A549 (cell line): ENCODE results near the gene TMEM259. TPM values are rescaled to one million over a fixed set of nuclear protein-coding genes. Genes with fewer than 3 reads are reported as not detected.

ENCODE experiments used
- ATAC-seq, 2 experiments: fragments of 200-7000 bp in 1 of 2; fragments of >200 bp in 1 of 2; cut with Nextera tagmentation in 1 of 2; cut with Tn5 transposase in 1 of 2; 3 replicates each; pipeline versions ENCODE4 v1.8.0 to v1.9.1; 2018 to 2020; ENCODE audit warnings: mild to moderate bottlenecking in 1 of 2, moderate library complexity in 1 of 2
- CTCF ChIA-PET: fragments of 300-600 bp; sonication (Branson Sonifier 250); formaldehyde crosslinking; extraction: SDS; loops from one replicate; lab custom pipeline; 2021; ENCODE audit warnings: antibody characterized with exemption, inconsistent platforms; lab: Yijun Ruan, JAX
- POLR2A ChIA-PET: fragments of 350-600 bp; formaldehyde crosslinking; extraction: SDS; loops from one replicate; lab custom pipeline; 2021; ENCODE audit warnings: antibody characterized with exemption, inconsistent platforms; lab: Yijun Ruan, JAX
- DNase-seq, 2 experiments: peaks; one replicate each; pipeline versions ENCODE4 v3.0.0 to v3.0.0-alpha.2; 2011 to 2016; ENCODE audit warnings: low read depth in 1 of 2, low spot score in 1 of 2
- FAIRE-seq: peaks from 2 replicates; lab custom pipeline; 2011; peaks lifted over from hg19 to GRCh38; lab: Jason Lieb, UNC
- H3K27ac ChIP-seq, 2 experiments: fragments of >200 bp; sonication (Bioruptor Twin); formaldehyde crosslinking; 3 replicates each; pipeline ENCODE4 v1.5.1; 2016 to 2017
- H3K4me1 ChIP-seq: fragments of >200 bp; sonication (Bioruptor Twin); formaldehyde crosslinking; 3 replicates; pipeline ENCODE4 v1.6.1; 2016
- H3K4me2 ChIP-seq: fragments of >200 bp; sonication (Bioruptor Twin); formaldehyde crosslinking; 3 replicates; pipeline ENCODE4 v1.6.1; 2016
- H3K4me3 ChIP-seq: fragments of >200 bp; sonication (Bioruptor Twin); formaldehyde crosslinking; 3 replicates; pipeline ENCODE4 v1.5.1; 2016
- H3K9me3 ChIP-seq: fragments of >200 bp; sonication (Bioruptor Twin); formaldehyde crosslinking; 3 replicates; pipeline ENCODE4 v1.6.1; 2016
- BCL3 ChIP-seq: fragments of >200 bp; sonication (Bioruptor Twin); formaldehyde crosslinking; IDR thresholded peaks from 3 replicates; pipeline ENCODE4 v1.6.1; 2016
- BHLHE40 ChIP-seq: IDR thresholded peaks from 2 replicates; pipeline ENCODE4 v1.6.1; 2012; ENCODE audit warnings: low read depth, low read length, inconsistent platforms
- CBX8 ChIP-seq: fragments of 200-600 bp; sonication (generic); IDR thresholded peaks from 2 replicates; pipeline ENCODE4 v1.6.1; 2016
- CHD4 ChIP-seq: fragments of 200-600 bp; sonication (generic); IDR thresholded peaks from 2 replicates; pipeline ENCODE4 v1.6.1; 2016; ENCODE audit warnings: antibody characterized with exemption, mild to moderate bottlenecking, borderline replicate concordance
- CTCF ChIP-seq: fragments of >200 bp; sonication (Bioruptor Twin); formaldehyde crosslinking; IDR thresholded peaks from 3 replicates; pipeline ENCODE4 v1.5.1; 2016
- EHF ChIP-seq: fragments of 250-450 bp; sonication (Bioruptor Pico); IDR thresholded peaks from 2 replicates; pipeline ENCODE4 v1.5.0; 2020; ENCODE audit warnings: mild to moderate bottlenecking
- ESRRA ChIP-seq: fragments of 150-350 bp; IDR thresholded peaks from 2 replicates; pipeline ENCODE4 v1.6.1; 2014; ENCODE audit warnings: mild to moderate bottlenecking, low read length, borderline replicate concordance
- FOXS1 ChIP-seq: fragments of 250-450 bp; sonication (Bioruptor Pico); IDR thresholded peaks from 2 replicates; pipeline ENCODE4 v1.5.0; 2020; ENCODE audit warnings: mild to moderate bottlenecking, moderate library complexity
- GATA3 ChIP-seq: IDR thresholded peaks from 2 replicates; pipeline ENCODE4 v1.6.1; 2012; ENCODE audit warnings: borderline replicate concordance
- HDAC2 ChIP-seq: fragments of 200-600 bp; sonication (generic); IDR thresholded peaks from 2 replicates; pipeline ENCODE4 v1.6.1; 2016
- HMGXB4 ChIP-seq: fragments of 250-450 bp; sonication (Bioruptor Pico); IDR thresholded peaks from 2 replicates; pipeline ENCODE4 v1.5.0; 2021; ENCODE audit warnings: mild to moderate bottlenecking, moderate library complexity, borderline replicate concordance
- KDM1A ChIP-seq: fragments of 200-600 bp; sonication (generic); IDR thresholded peaks from 2 replicates; pipeline ENCODE4 v1.6.1; 2016; ENCODE audit warnings: low read depth, mild to moderate bottlenecking
- KDM5A ChIP-seq: fragments of 200-600 bp; sonication (generic); IDR thresholded peaks from 2 replicates; pipeline ENCODE4 v1.6.1; 2016; ENCODE audit warnings: antibody characterized with exemption, mild to moderate bottlenecking
- NFE2L2 ChIP-seq: fragments of 150-350 bp; conservative IDR thresholded peaks from 2 replicates; pipeline ENCODE4 v1.6.1; 2014; ENCODE audit warnings: low read length
- NPAS2 ChIP-seq: fragments of 250-450 bp; sonication (Bioruptor Pico); IDR thresholded peaks from 2 replicates; pipeline ENCODE4 v1.8.0; 2022; ENCODE audit warnings: mild to moderate bottlenecking, moderate library complexity, borderline replicate concordance
- PBX3 ChIP-seq: IDR thresholded peaks from 2 replicates; pipeline ENCODE4 v1.6.1; 2012
- POLR2AphosphoS2 ChIP-seq: conservative IDR thresholded peaks from 2 replicates; pipeline ENCODE4 v1.6.1; 2012; ENCODE audit warnings: low read length, improper control_type of control experiment, inconsistent platforms
- RCOR1 ChIP-seq: fragments of 150-350 bp; IDR thresholded peaks from 2 replicates; pipeline ENCODE4 v1.6.1; 2014; ENCODE audit warnings: antibody characterized with exemption, low read length, low read depth
- REST ChIP-seq: fragments of 200-600 bp; sonication (generic); IDR thresholded peaks from 2 replicates; pipeline ENCODE4 v1.6.1; 2016; ENCODE audit warnings: antibody characterized with exemption, mild to moderate bottlenecking, moderate library complexity
- SREBF2 ChIP-seq: fragments of 450-650 bp; IDR thresholded peaks from 2 replicates; pipeline ENCODE4 v1.6.1; 2014; ENCODE audit warnings: mild to moderate bottlenecking, moderate library complexity
- USF2 ChIP-seq: fragments of 450-650 bp; IDR thresholded peaks from 2 replicates; pipeline ENCODE4 v1.6.1; 2014; ENCODE audit warnings: antibody characterized with exemption
- ZFP36 ChIP-seq: fragments of 450-650 bp; IDR thresholded peaks from 2 replicates; pipeline ENCODE4 v1.6.1; 2014; ENCODE audit warnings: borderline replicate concordance; ENCODE audit not compliant: partially characterized antibody
- WGBS: methylation state at CpG from one replicate; pipeline ENCODE4 v1.1.6; 2017; ENCODE audit errors: missing lambda C conversion rate; 5-methylcytosine and 5-hydroxymethylcytosine counted together
- polyA plus RNA-seq, 4 experiments: library from polyadenylated mRNA; depleted of rRNA in 3 of 4; stranded (reverse); fragments of >200 nt; fragmentation: RNase III in 1 of 4; extraction: RNeasy Plus Mini Kit Qiagen cat#74134 plus additional on column Dnase treatment in 1 of 4; gene quantifications; 2 replicates in 3 of 4; 3 replicates in 1 of 4; pipeline ENCODE4 v1.2.3, GENCODE V29; 2011 to 2017

The TMEM259 gene
- polyA plus RNA-seq, 2 of the 4 experiments (the other 2 are of a cell fraction): 45.6 to 78.3 TPM

- Histone ChIP-seq H3K4me2 (no peak overlapping the region), H3K4me3 (no peak overlapping the region), H3K9me3 (no peaks in the 10 kb centered on the region)
- TF ChIP-seq USF2 (no peak), EHF (CRISPR knock-in tag) (no peak), NFE2L2 (no peak), KDM1A (no peak), HDAC2 (no peak), NPAS2 (CRISPR knock-in tag) (no peak), RCOR1 (no peak)
- TF ChIP-seq, all 56 proteins: peak for 0
- Histone ChIP-seq H3K4me1 (peaks cover 9% of the 10 kb centered on the region), H3K27ac (no peak overlapping the region)
- ATAC-seq (no peak), DNase-seq (no peak), FAIRE-seq (no peak)
- CTCF ChIA-PET: interaction anchor here (1.1 to 2.8 kb wide), 2 partner anchors 13 to 17 kb away, joined by 4 to 12 read pairs; no protein-coding TSS in a partner anchor
- POLR2A ChIA-PET: no interaction called here
- 84% methylated on average over 9 of the region's 20 CpGs for WGBS
Observed at GRCh38 chr19:1047696-1048147, 26.8 kb upstream of the TMEM259 start.

- TF ChIP-seq GATA3: no peak
- TF ChIP-seq KDM5A: no peak
- TF ChIP-seq BHLHE40: no peak
- TF ChIP-seq ESRRA: no peak
- TF ChIP-seq PBX3: no peak
- TF ChIP-seq POLR2AphosphoS2: no peak
- no peak for TF ChIP-seq FOXS1 (CRISPR knock-in tag)
- TF ChIP-seq HMGXB4 (CRISPR knock-in tag): no peak
- TF ChIP-seq BCL3: no peak
- no peak for TF ChIP-seq USF2
- TF ChIP-seq CBX8: no peak
- no peak for TF ChIP-seq ZFP36
- TF ChIP-seq CTCF: no peak
- no peak for TF ChIP-seq SREBF2
- TF ChIP-seq CHD4: no peak
- TF ChIP-seq REST: no peak
- no peak overlapping the region for H3K27ac ChIP-seq
- DNase-seq: no peak
- 88% methylated on average over 24 of the region's 77 CpGs for WGBS
- peaks cover 13% of the 10 kb centered on the region for H3K4me1 ChIP-seq
- H3K4me2 ChIP-seq: no peak overlapping the region
- no peak overlapping the region for H3K4me3 ChIP-seq
- H3K9me3 ChIP-seq: no peaks in the 10 kb centered on the region
- no peak for FAIRE-seq
- ChIA-PET POLR2A (no interaction called here), CTCF (interaction anchor here (1.1 kb wide), 1 partner anchor 13 kb away, joined by 4 read pairs; no protein-coding TSS in a partner anchor)
- no peak for ATAC-seq
Observed at GRCh38 chr19:1046836-1047695, 26.1 kb upstream of the TMEM259 start.
